ENCODE results near the gene SRRT.
A peak's percentile ranks its signal among the peaks of the same experiment; 100 is the strongest.

The SRRT gene

GRCh38 chr7:100882785-100883526 lies 8.1 kb downstream of the SRRT start:
- DNase-seq = no peak

- DNase-seq = no peak
These were observed 10.0 kb downstream of the SRRT start for GRCh38 chr7:100884736-100885439.

GRCh38 chr7:100885440-100886141 lies 10.7 kb downstream of the SRRT start:
- DNase-seq = no peak

- no peak for DNase-seq
These were observed 11.4 kb downstream of the SRRT start for GRCh38 chr7:100886142-100886935.

GRCh38 chr7:100886936-100887515 lies 12.1 kb downstream of the SRRT start:
- no peak for DNase-seq

- peak; percentile 77 for DNase-seq
These were observed 12.8 kb downstream of the SRRT start for GRCh38 chr7:100887516-100888290.

- DNase-seq = no peak
These were observed 13.5 kb downstream of the SRRT start for GRCh38 chr7:100888291-100888987.

- DNase-seq = no peak
These were observed 14.3 kb downstream of the SRRT start, which contains the start of gene UFSP1 for GRCh38 chr7:100888988-100889750. UFSP1 (minus strand) TSS chr7:100889715; CDS start chr7:100889271, 444 bp downstream.

- DNase-seq = no peak
These were observed 16.0 kb downstream of the SRRT start for GRCh38 chr7:100890653-100891567.

GRCh38 chr7:100891568-100892247 lies 16.8 kb downstream of the SRRT start:
- no peak for DNase-seq

- no peak for DNase-seq
These were observed 17.7 kb downstream of the SRRT start for GRCh38 chr7:100892364-100893317.

GRCh38 chr7:100893318-100893895 lies 18.5 kb downstream of the SRRT start:
- no peak for DNase-seq

- no peak for DNase-seq
These were observed 19.2 kb downstream of the SRRT start for GRCh38 chr7:100893910-100894721.

- DNase-seq = no peak
These were observed 20.2 kb downstream of the SRRT start for GRCh38 chr7:100894860-100895700.

GRCh38 chr7:100895701-100895955 lies 20.7 kb downstream of the SRRT start, which contains the start of gene ACHE:
ACHE (minus strand) TSS chr7:100895888; CDS start chr7:100894232, 1,656 bp downstream.
- no peak for DNase-seq

Data from inflammatory macrophage treated with lipopolysaccharide for 4 hours (primary cell).